ENCODE data around the gene TCIRG1.

The TCIRG1 gene

GRCh38 chr11:68019486-68019885, 19.3 kb upstream of the TCIRG1 start:
- Mint-ChIP-seq H3K27me3 (ENCODE audit: low read depth) (no peaks in the 10 kb centered on the region), H3K9me3 (no peaks in the 10 kb centered on the region), H3K4me3 (no peak overlapping the region), H3K36me3 (ENCODE audit: low read depth) (no peaks in the 10 kb centered on the region), H3K4me1 (ENCODE audit: low read depth) (no peaks in the 10 kb centered on the region), H3K27ac (no peak overlapping the region)
- DNase-seq (ENCODE audit: low spot score) = no peak

- H3K9me3 Mint-ChIP-seq = no peaks in the 10 kb centered on the region
- no peaks in the 10 kb centered on the region for H3K27me3 Mint-ChIP-seq (ENCODE audit: low read depth)
- no peak overlapping the region for H3K27ac Mint-ChIP-seq
- no peak overlapping the region for H3K4me3 Mint-ChIP-seq
- no peak for DNase-seq (ENCODE audit: low spot score)
- no peaks in the 10 kb centered on the region for H3K4me1 Mint-ChIP-seq (ENCODE audit: low read depth)
- H3K36me3 Mint-ChIP-seq (ENCODE audit: low read depth) = no peaks in the 10 kb centered on the region
Observed at GRCh38 chr11:68020575-68020974, 18.2 kb upstream of the TCIRG1 start.

GRCh38 chr11:68021167-68021787, 17.5 kb upstream of the TCIRG1 start:
- Mint-ChIP-seq H3K4me3 (no peak overlapping the region), H3K4me1 (ENCODE audit: low read depth) (no peaks in the 10 kb centered on the region), H3K27me3 (ENCODE audit: low read depth) (no peaks in the 10 kb centered on the region), H3K27ac (no peak overlapping the region), H3K36me3 (ENCODE audit: low read depth) (no peaks in the 10 kb centered on the region), H3K9me3 (no peaks in the 10 kb centered on the region)
- no peak for DNase-seq (ENCODE audit: low spot score)

- Mint-ChIP-seq H3K36me3 (ENCODE audit: low read depth) (no peaks in the 10 kb centered on the region), H3K9me3 (no peaks in the 10 kb centered on the region), H3K4me1 (ENCODE audit: low read depth) (no peaks in the 10 kb centered on the region), H3K27me3 (ENCODE audit: low read depth) (no peaks in the 10 kb centered on the region), H3K27ac (no peak overlapping the region), H3K4me3 (no peak overlapping the region)
- DNase-seq (ENCODE audit: low spot score) = no peak
Observed at GRCh38 chr11:68022531-68022930, 16.3 kb upstream of the TCIRG1 start.

- no peak for DNase-seq (ENCODE audit: low spot score)
- Mint-ChIP-seq H3K9me3 (no peaks in the 10 kb centered on the region), H3K27me3 (ENCODE audit: low read depth) (no peaks in the 10 kb centered on the region), H3K4me3 (no peak overlapping the region), H3K27ac (no peak overlapping the region), H3K4me1 (ENCODE audit: low read depth) (peaks cover 2% of the 10 kb centered on the region), H3K36me3 (ENCODE audit: low read depth) (no peaks in the 10 kb centered on the region)
Observed at GRCh38 chr11:68024508-68024907, 14.3 kb upstream of the TCIRG1 start.

- no peaks in the 10 kb centered on the region for H3K36me3 Mint-ChIP-seq (ENCODE audit: low read depth)
Observed at GRCh38 chr11:68025047-68025446, 13.8 kb upstream of the TCIRG1 start.

GRCh38 chr11:68026391-68027105, 12.3 kb upstream of the TCIRG1 start:
- Mint-ChIP-seq H3K36me3 (ENCODE audit: low read depth) (peaks cover under 1% of the 10 kb centered on the region), H3K27me3 (ENCODE audit: low read depth) (no peaks in the 10 kb centered on the region), H3K4me1 (ENCODE audit: low read depth) (peaks cover 7% of the 10 kb centered on the region), H3K27ac (no peak overlapping the region), H3K4me3 (no peak overlapping the region), H3K9me3 (no peaks in the 10 kb centered on the region)
- no peak for DNase-seq (ENCODE audit: low spot score)

More at GRCh38 chr11:68025047-68025446, 13.8 kb upstream of the TCIRG1 start:
- Mint-ChIP-seq H3K4me1 (ENCODE audit: low read depth) (peaks cover 3% of the 10 kb centered on the region), H3K27me3 (ENCODE audit: low read depth) (no peaks in the 10 kb centered on the region), H3K9me3 (no peaks in the 10 kb centered on the region), H3K4me3 (no peak overlapping the region), H3K27ac (no peak overlapping the region)
- DNase-seq (ENCODE audit: low spot score) = no peak

- no peak for DNase-seq (ENCODE audit: low spot score)
- Mint-ChIP-seq H3K9me3 (no peaks in the 10 kb centered on the region), H3K27ac (no peak overlapping the region), H3K36me3 (ENCODE audit: low read depth) (peaks cover 2% of the 10 kb centered on the region), H3K4me1 (ENCODE audit: low read depth) (peaks cover 9% of the 10 kb centered on the region), H3K4me3 (no peak overlapping the region), H3K27me3 (ENCODE audit: low read depth) (no peaks in the 10 kb centered on the region)
Observed at GRCh38 chr11:68027667-68028066, 11.2 kb upstream of the TCIRG1 start.

- Mint-ChIP-seq H3K4me3 (peak overlapping the region; percentile 97), H3K4me1 (ENCODE audit: low read depth) (peaks cover 9% of the 10 kb centered on the region), H3K9me3 (no peaks in the 10 kb centered on the region), H3K36me3 (ENCODE audit: low read depth) (peaks cover 6% of the 10 kb centered on the region), H3K27ac (peak overlapping the region; percentile 95), H3K27me3 (ENCODE audit: low read depth) (no peaks in the 10 kb centered on the region)
- no peak for DNase-seq (ENCODE audit: low spot score)
Observed at GRCh38 chr11:68028802-68029545, 9.9 kb upstream of the TCIRG1 start.

GRCh38 chr11:68030318-68031143, 8.3 kb upstream of the TCIRG1 start, which contains the start of gene NDUFS8:
TSS of gene NDUFS8 (plus strand) at chr11:68030681. CDS start at chr11:68032152, 1,471 bp downstream.
- DNase-seq (ENCODE audit: low spot score) = peak; percentile 95
- H3K4me3 Mint-ChIP-seq = peak within 1 kb of the TSS; percentile 97
- H3K4me1 Mint-ChIP-seq (ENCODE audit: low read depth) = peaks cover 9% of the 10 kb centered on the region
- H3K36me3 Mint-ChIP-seq (ENCODE audit: low read depth) = peaks cover 11% of the 10 kb centered on the region
- H3K9me3 Mint-ChIP-seq = no peaks in the 10 kb centered on the region
- H3K27ac Mint-ChIP-seq = peak within 1 kb of the TSS; percentile 95
- no peaks in the 10 kb centered on the region for H3K27me3 Mint-ChIP-seq (ENCODE audit: low read depth)

- no peaks in the 10 kb centered on the region for H3K27me3 Mint-ChIP-seq (ENCODE audit: low read depth)
- H3K9me3 Mint-ChIP-seq = no peaks in the 10 kb centered on the region
- DNase-seq (ENCODE audit: low spot score) = peak; percentile 13
- H3K36me3 Mint-ChIP-seq (ENCODE audit: low read depth) = peaks cover 11% of the 10 kb centered on the region
- peak overlapping the region; percentile 95 for H3K27ac Mint-ChIP-seq
- H3K4me3 Mint-ChIP-seq = peak overlapping the region; percentile 97
- H3K4me1 Mint-ChIP-seq (ENCODE audit: low read depth) = peaks cover 9% of the 10 kb centered on the region
Observed at GRCh38 chr11:68031144-68031464, 7.7 kb upstream of the TCIRG1 start.

GRCh38 chr11:68032003-68032402, 6.8 kb upstream of the TCIRG1 start:
- H3K4me1 Mint-ChIP-seq (ENCODE audit: low read depth) = peaks cover 15% of the 10 kb centered on the region
- peaks cover 14% of the 10 kb centered on the region for H3K36me3 Mint-ChIP-seq (ENCODE audit: low read depth)
- H3K27me3 Mint-ChIP-seq (ENCODE audit: low read depth) = no peaks in the 10 kb centered on the region
- no peak for DNase-seq (ENCODE audit: low spot score)
- H3K9me3 Mint-ChIP-seq = no peaks in the 10 kb centered on the region
- peak overlapping the region; percentile 97 for H3K4me3 Mint-ChIP-seq
- H3K27ac Mint-ChIP-seq = peak overlapping the region; percentile 95

GRCh38 chr11:68032997-68033707, 5.7 kb upstream of the TCIRG1 start:
- peaks cover 15% of the 10 kb centered on the region for H3K36me3 Mint-ChIP-seq (ENCODE audit: low read depth)
- H3K27me3 Mint-ChIP-seq (ENCODE audit: low read depth) = no peaks in the 10 kb centered on the region
- H3K4me3 Mint-ChIP-seq = peak overlapping the region; percentile 21
- DNase-seq (ENCODE audit: low spot score) = no peak
- no peak overlapping the region for H3K27ac Mint-ChIP-seq
- peaks cover 20% of the 10 kb centered on the region for H3K4me1 Mint-ChIP-seq (ENCODE audit: low read depth)
- H3K9me3 Mint-ChIP-seq = no peaks in the 10 kb centered on the region

Data from T-helper 2 cell treated with Interferon-gamma antibody and Interleukin-4, amounts not matched to agents 5 μg/mL and 100 μg/mL, for 36 hours (primary cell).